DOHH2 (cell line): ENCODE data around the gene S100B.

ENCODE experiments used
- H3F3A ChIP-seq: fragments of 200-600 bp; sonication (generic), shearing (Covaris generic); 2 replicates; pipeline ENCODE4 v1.6.0; 2016; ENCODE audit warnings: antibody characterized with exemption, mild to moderate bottlenecking; ENCODE audit not compliant: control insufficient read depth, insufficient read depth
- H3K27ac ChIP-seq: fragments of 200-600 bp; sonication (generic); 2 replicates; pipeline ENCODE4 v1.5.1; 2014; ENCODE audit warnings: low read depth, mild to moderate bottlenecking, low read length, moderate library complexity
- H3K27me3 ChIP-seq: fragments of 200-600 bp; sonication (generic); 2 replicates; pipeline ENCODE4 v1.6.1; 2014; ENCODE audit warnings: mild to moderate bottlenecking, low read length, mixed read lengths; ENCODE audit not compliant: control insufficient read depth
- H3K36me3 ChIP-seq: fragments of 200-600 bp; sonication (generic); 2 replicates; pipeline ENCODE4 v1.6.1; 2014; ENCODE audit warnings: mild to moderate bottlenecking, low read length, moderate library complexity, mixed read lengths; ENCODE audit not compliant: control insufficient read depth
- H3K4me1 ChIP-seq: fragments of 200-600 bp; sonication (generic); 2 replicates; pipeline ENCODE4 v1.6.1; 2014; ENCODE audit warnings: mild to moderate bottlenecking, low read length, mixed read lengths; ENCODE audit not compliant: control insufficient read depth
- H3K4me2 ChIP-seq: fragments of 200-600 bp; sonication (generic); 2 replicates; pipeline ENCODE4 v1.6.0; 2014; ENCODE audit warnings: mild to moderate bottlenecking, low read length, moderate library complexity
- H3K4me3 ChIP-seq: fragments of 200-600 bp; sonication (generic); 2 replicates; pipeline ENCODE4 v1.5.1; 2014; ENCODE audit warnings: mild to moderate bottlenecking, low read length, mixed read lengths
- H3K79me2 ChIP-seq: fragments of 200-600 bp; sonication (generic); 2 replicates; pipeline ENCODE4 v1.6.1; 2014; ENCODE audit warnings: mild to moderate bottlenecking, low read length, mixed read lengths; ENCODE audit not compliant: control insufficient read depth
- H3K9me2 ChIP-seq: fragments of 200-600 bp; sonication (generic); replicated peaks from 2 replicates; pipeline ENCODE4 v1.6.1; 2014; ENCODE audit warnings: mild to moderate bottlenecking, low read length, mixed read lengths; ENCODE audit not compliant: control insufficient read depth
- H3K9me3 ChIP-seq: fragments of 200-600 bp; sonication (generic); 2 replicates; pipeline ENCODE4 v1.6.1; 2014; ENCODE audit warnings: antibody characterized with exemption, low read length, mixed read lengths; ENCODE audit not compliant: control insufficient read depth, insufficient read depth
- H4K20me1 ChIP-seq: fragments of 200-600 bp; sonication (generic); 2 replicates; pipeline ENCODE4 v1.6.0; 2014; ENCODE audit warnings: low read depth, mild to moderate bottlenecking, antibody characterized with exemption, low read length, moderate library complexity; ENCODE audit not compliant: control insufficient read depth, insufficient read depth
- CTCF ChIP-seq: fragments of 200-600 bp; sonication (generic); IDR thresholded peaks from one replicate; pipeline ENCODE4 v1.5.1; 2014; ENCODE audit warnings: antibody characterized with exemption, mild to moderate bottlenecking, low read depth, low read length; ENCODE audit not compliant: poor library complexity, severe bottlenecking
- EZH2phosphoT487 ChIP-seq: fragments of 200-600 bp; sonication (generic); IDR thresholded peaks from 2 replicates; pipeline ENCODE4 v1.6.1; 2017; ENCODE audit warnings: borderline replicate concordance, mild to moderate bottlenecking, antibody characterized with exemption, low read length, moderate library complexity, mixed read lengths

S100B gene

GRCh38 chr21:46616050-46616449 lies 11.2 kb upstream of the S100B start:
- H3K79me2 ChIP-seq = no peaks in the 10 kb centered on the region

GRCh38 chr21:46613391-46613790 lies 8.5 kb upstream of the S100B start:
- H3K27me3 ChIP-seq = 0 out of 2 replicates have a peak, but pooled peaks cover 4% of the 10 kb centered on the region
- H4K20me1 ChIP-seq = no peaks in the 10 kb centered on the region
- no peaks in the 10 kb centered on the region for H3F3A ChIP-seq
- no peak overlapping the region for H3K4me3 ChIP-seq
- no peaks in the 10 kb centered on the region for H3K4me1 ChIP-seq
- no peak overlapping the region for H3K27ac ChIP-seq
- no peaks in the 10 kb centered on the region for H3K9me3 ChIP-seq
- H3K79me2 ChIP-seq = no peaks in the 10 kb centered on the region
- H3K4me2 ChIP-seq = no peak overlapping the region
- no peaks in the 10 kb centered on the region for H3K36me3 ChIP-seq
- H3K9me2 ChIP-seq = no peaks in the 10 kb centered on the region
- no peak for TF ChIP-seq EZH2phosphoT487
- no peak for TF ChIP-seq CTCF

More at GRCh38 chr21:46616050-46616449, 11.2 kb upstream of the S100B start:
- no peak overlapping the region for H3K27ac ChIP-seq
- no peaks in the 10 kb centered on the region for H3K9me2 ChIP-seq
- no peaks in the 10 kb centered on the region for H4K20me1 ChIP-seq
- no peaks in the 10 kb centered on the region for H3K9me3 ChIP-seq
- H3K4me3 ChIP-seq = no peak overlapping the region
- H3F3A ChIP-seq = no peaks in the 10 kb centered on the region
- H3K4me2 ChIP-seq = no peak overlapping the region
- H3K4me1 ChIP-seq = no peaks in the 10 kb centered on the region
- no peaks in the 10 kb centered on the region for H3K27me3 ChIP-seq
- TF ChIP-seq CTCF (no peak), EZH2phosphoT487 (no peak)
- H3K36me3 ChIP-seq = no peaks in the 10 kb centered on the region

GRCh38 chr21:46610018-46610701 lies 5.3 kb upstream of the S100B start:
- Histone ChIP-seq H3K4me3 (no peak overlapping the region), H4K20me1 (no peaks in the 10 kb centered on the region), H3F3A (no peaks in the 10 kb centered on the region), H3K9me2 (no peaks in the 10 kb centered on the region), H3K9me3 (no peaks in the 10 kb centered on the region), H3K27me3 (peaks cover 4% of the 10 kb centered on the region; the same call in 1 of the 2 replicates), H3K4me2 (no peak overlapping the region), H3K27ac (no peak overlapping the region), H3K4me1 (no peaks in the 10 kb centered on the region), H3K79me2 (no peaks in the 10 kb centered on the region), H3K36me3 (no peaks in the 10 kb centered on the region)
- TF ChIP-seq CTCF (no peak), EZH2phosphoT487 (no peak)
